GM21515 (cell line): ENCODE results near the gene HDDC2.

ENCODE experiments used
- ATAC-seq: cut with Tn5 transposase; IDR thresholded peaks from one replicate; pipeline ENCODE4 v1.9.1; 2021; ENCODE audit not compliant: unreplicated experiment

HDDC2 gene

DNA sequence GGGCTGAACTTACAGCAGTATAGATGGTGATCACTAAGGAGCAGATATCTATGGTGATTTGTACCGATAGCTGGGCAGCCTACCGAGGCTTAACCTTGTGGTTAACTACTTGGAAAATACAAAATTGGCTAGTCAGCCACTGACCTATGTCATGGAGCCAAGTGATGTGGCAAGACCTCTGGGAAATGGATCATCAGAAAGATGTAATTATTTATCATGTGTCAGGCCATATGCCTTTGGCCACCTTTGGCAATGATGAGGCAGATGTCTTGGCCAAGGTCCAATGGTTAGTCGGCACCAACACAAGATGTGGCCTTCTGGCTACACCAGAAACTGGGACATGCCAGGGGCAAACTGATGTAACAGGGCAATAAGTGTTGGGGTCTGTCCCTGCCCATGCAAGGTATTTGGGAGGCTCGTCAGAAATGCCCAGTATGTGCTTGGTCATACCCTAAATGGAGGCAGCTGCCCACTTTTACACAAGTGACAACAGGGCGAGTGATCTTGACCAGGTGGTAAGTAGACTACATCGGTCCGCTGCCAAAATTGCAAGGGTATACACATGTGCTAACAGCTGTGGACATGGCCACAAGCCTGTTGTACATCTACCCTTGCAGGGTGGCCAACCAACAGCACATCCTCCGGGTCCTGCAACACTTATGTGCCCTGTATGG is 30.1 kb downstream of the HDDC2 start:
- ATAC-seq = no peak

GRCh38 chr6:125270380-125270779 is 31.4 kb downstream of the HDDC2 start:
- ATAC-seq = no peak

DNA sequence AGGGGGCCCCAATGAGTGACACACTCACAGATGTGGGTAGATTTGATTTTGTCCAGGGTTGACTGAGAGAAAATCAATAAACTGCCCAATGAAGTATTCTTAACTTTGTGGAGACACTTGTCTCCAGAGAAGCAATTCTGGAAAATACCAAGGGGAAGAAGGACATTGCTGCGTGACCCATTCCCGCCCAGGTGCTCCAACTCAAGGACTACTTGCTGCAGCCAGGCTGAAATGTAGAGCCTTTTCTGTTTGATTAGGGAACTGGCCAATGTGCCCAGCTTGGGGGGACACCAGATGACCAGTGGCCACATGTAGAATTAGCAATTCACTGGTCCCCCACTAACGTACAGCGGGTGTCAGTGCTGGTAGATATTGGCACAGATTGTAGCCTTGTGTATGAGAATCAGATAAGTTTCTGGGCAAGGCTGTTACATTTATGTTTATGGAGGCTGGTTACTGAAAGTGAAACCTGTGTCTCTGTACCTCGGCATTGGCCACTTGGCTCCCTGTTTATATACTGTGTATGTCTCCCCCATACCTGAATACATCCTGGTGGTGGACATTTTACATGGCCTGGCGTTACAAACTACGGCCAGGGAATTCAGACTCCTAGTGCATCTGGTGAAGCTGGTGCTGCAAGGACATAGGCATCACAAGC is 32.3 kb downstream of the HDDC2 start:
- ATAC-seq = no peak

- ATAC-seq = no peak
These were observed 33.0 kb downstream of the HDDC2 start for GRCh38 chr6:125268765-125269164.

- no peak for ATAC-seq
These were observed 33.8 kb downstream of the HDDC2 start for GRCh38 chr6:125267806-125268523.

DNA sequence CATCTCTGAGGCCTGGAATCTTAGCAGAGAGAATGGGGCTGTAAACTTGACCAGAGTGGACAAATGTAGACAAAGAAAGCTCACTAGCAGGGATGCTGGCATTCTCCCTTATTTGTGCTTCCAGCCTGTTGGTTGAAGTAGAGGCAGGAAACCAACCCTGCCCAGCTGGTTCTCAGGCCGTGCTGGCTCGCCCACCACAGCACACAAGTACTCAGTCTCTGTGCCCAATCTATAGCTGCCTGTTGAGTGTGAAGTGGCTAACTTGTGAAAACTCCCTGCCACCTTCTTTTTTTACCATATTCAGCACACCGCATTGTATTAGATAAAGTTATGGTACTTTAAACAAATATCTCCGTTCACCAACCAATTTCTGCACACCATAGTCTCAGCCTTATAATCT is 37.3 kb downstream of the HDDC2 start:
- no peak for ATAC-seq

GRCh38 chr6:125262016-125263013 is 39.5 kb downstream of the HDDC2 start:
- ATAC-seq = no peak

DNA sequence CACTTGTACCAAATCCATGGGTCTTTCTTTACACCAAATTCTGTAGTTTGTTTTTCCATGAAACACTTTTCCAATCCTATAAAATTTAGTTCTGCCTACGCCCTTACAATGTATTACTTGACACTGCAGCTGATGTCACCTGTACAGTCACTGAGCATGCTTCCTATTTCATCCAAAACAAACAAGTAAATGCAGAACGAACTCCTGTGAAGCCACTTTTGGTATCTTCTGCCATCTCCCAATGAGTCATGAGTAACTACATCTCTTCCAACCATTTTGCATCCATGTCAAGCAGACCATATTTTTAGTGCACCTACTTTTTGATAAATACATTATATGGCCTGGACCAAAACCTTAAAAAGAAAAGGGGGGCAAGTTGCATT is 42.4 kb downstream of the HDDC2 start:
- ATAC-seq = no peak

GRCh38 chr6:125258651-125259353 is 43.0 kb downstream of the HDDC2 start:
- ATAC-seq = peak; percentile 72

DNA sequence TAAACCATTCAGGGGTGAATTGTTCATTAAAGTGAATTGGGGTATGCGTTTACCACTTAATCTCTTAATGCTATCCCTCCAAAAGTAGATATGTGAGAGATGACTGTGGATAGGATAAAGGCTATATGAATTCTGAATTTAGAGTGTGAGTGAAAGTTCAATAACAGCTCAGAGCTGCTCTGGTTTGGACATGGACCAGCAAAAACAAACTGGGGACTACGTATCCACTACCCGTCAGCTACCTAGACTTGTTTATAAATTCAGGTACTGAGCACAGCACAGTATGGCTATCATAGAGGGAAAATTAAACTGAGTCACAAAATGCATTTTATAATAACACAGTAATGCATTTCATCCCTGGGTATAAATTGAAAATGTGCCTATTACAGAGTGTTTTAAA is 44.4 kb downstream of the HDDC2 start:
- ATAC-seq = no peak

DNA sequence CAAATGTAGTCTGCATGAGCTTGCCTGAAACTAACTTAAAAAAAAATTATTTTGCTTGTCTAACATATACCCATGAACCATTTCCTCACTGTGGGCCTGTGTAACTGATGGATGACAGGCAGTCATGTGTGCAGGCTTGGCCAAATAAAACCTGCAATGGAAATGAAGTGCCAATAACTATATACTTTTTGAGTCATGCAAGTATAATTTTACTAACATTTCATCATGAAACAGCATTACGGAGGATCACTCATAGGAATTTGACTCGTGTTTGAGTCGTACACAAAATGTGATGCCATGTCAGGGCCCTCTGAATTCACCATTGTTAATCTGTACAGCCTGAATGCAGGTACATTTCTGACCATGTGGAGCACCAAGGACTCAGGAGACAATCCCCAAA is 46.6 kb downstream of the HDDC2 start:
- no peak for ATAC-seq

- ATAC-seq = no peak
These were observed 47.4 kb downstream of the HDDC2 start for GRCh38 chr6:125254321-125254720.

DNA sequence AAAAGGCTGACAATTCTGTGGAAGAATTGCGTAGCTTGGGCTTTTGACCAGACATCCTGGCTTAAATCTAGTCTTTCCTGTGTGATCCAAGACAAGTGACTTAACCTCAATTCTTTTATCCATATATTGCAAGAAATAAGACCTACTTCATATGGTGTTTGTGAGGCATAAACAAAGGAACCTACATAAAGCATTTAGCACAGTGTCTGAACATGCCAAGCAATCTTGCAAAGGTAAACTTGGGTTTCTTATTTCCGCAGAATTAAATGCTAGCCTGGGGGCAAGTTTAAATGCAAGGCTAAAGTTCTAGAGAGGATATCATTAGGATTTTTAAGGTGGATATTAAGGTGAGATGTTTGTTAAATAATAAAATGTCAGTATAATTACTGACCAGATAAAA is 47.9 kb downstream of the HDDC2 start:
- no peak for ATAC-seq

- ATAC-seq = no peak
These were observed 48.9 kb downstream of the HDDC2 start for GRCh38 chr6:125252891-125253290.

GRCh38 chr6:125251516-125252220 is 50.1 kb downstream of the HDDC2 start:
- ATAC-seq = no peak

GRCh38 chr6:125250511-125250910 is 51.3 kb downstream of the HDDC2 start:
- ATAC-seq = no peak

DNA sequence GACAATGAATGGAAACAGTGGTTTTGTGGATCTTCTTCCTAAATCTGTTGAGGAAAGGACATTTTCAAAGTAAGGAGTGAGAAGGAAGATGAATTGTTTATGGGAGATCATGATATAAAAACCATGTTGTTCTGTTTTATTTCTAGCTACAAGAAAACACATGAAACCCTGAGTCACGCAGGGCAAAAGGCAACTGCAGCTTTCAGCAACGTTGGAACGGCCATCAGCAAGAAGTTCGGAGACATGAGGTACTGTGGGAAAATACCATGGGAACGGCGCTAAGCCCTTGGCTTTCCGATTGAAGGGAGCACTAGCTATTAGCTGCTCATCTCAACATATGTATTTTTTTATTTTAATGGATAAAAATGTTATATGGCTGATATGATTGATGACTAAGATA is 53.6 kb downstream of the HDDC2 start:
- ATAC-seq = no peak

DNA sequence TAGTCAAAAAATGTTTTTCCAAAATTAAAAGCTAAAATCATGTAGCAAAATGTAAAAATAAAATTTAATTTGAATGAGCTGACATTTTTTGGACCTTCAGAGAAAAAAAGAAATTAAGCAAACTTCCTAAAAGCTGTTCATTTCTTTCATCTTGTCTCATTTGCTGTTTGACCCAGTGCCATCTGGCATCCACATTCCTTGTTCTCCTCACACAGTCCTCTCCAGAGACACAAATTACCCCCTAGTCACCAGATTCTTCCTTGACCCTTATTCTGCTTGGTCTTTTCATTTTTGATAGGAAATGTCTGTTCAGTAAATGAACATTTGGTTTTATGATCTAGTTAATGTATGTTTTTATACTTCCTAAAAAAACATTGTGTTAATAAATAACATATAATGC is 55.2 kb downstream of the HDDC2 start:
- no peak for ATAC-seq

GRCh38 chr6:125245523-125246264 is 56.1 kb downstream of the HDDC2 start:
- ATAC-seq = no peak
